Prostate gland (tissue), 2 donors: ENCODE data around the gene CPA5.

Experiments
- POLR2A ChIP-seq: fragments of 450-650 bp; IDR thresholded peaks from one replicate; pipeline ENCODE4 v1.6.1; 2016; ENCODE audit warnings: antibody characterized with exemption, mild to moderate bottlenecking
- TF ChIP-seq, protein P1 (sequence below), 4 experiments: fragments of 200-600 bp in 2 of 4; fragments of 450-650 bp in 2 of 4; sonication (generic) in 2 of 4; IDR thresholded peaks; 1 replicate in 3 of 4; 2 replicates in 1 of 4; pipeline ENCODE4 v1.5.1; 2016 to 2019; ENCODE audit warnings: antibody characterized with exemption in 4 of 4, mild to moderate bottlenecking in 2 of 4, moderate library complexity in 2 of 4

DNA sequence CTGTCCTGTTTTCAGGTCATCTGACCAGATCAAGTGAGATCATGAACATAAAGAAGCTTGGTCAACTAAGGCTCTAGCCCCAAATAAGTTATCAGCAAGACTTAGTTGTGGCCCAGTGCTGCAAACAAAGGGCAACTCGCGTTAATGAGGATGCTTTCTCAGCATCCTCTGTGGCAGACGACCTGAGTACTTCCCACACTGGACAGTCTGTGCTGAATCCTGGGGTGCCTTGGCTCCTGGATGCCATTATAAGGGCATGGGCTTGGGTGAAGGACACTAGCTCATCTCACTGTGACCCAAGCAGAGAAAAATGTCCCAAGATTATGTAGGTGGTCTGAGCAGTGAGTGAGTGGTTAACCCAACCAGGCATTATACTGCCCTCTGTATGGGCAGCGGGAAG lies 13.9 kb downstream of the CPA5 start:
- TF ChIP-seq POLR2A = no peak
- TF ChIP-seq, protein P1, sequence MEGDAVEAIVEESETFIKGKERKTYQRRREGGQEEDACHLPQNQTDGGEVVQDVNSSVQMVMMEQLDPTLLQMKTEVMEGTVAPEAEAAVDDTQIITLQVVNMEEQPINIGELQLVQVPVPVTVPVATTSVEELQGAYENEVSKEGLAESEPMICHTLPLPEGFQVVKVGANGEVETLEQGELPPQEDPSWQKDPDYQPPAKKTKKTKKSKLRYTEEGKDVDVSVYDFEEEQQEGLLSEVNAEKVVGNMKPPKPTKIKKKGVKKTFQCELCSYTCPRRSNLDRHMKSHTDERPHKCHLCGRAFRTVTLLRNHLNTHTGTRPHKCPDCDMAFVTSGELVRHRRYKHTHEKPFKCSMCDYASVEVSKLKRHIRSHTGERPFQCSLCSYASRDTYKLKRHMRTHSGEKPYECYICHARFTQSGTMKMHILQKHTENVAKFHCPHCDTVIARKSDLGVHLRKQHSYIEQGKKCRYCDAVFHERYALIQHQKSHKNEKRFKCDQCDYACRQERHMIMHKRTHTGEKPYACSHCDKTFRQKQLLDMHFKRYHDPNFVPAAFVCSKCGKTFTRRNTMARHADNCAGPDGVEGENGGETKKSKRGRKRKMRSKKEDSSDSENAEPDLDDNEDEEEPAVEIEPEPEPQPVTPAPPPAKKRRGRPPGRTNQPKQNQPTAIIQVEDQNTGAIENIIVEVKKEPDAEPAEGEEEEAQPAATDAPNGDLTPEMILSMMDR (IDR thresholded peaks at IDR 0.05) = no peak
